Measurements from ENCODE around the gene METAP1D.
"Not testable (repeated sequence)": the region's sequence is repeated elsewhere in the genome, so short reads cannot be mapped to it uniquely, and the experiment has no call there.

The METAP1D gene

DNA sequence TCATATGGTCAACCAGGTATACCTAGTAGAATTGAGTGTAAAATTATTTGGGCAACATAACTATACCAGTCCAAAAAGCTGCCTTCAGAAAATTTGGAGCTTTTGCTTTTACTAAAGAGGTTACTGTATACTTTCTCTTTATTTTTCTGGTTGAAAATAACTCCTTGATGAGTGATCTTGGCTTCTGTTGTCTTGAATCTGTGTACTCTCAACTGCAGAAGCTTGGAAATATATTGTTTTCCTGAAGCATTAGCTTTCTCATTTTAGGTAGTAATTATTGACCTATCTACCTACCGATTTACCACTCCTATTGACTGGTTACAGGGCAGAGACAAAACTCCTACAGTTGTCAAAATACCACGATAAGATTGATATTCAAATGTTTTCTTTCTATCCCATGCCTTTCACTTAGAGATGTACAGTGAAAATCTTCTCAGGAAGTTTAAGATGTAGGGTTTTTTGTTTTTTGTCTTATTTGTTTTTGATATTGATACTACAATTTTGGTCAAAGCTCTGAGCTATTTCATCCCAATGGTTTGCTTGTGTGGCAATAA is 49.9 kb downstream of the METAP1D start:
- DNase-seq = no peak

DNA sequence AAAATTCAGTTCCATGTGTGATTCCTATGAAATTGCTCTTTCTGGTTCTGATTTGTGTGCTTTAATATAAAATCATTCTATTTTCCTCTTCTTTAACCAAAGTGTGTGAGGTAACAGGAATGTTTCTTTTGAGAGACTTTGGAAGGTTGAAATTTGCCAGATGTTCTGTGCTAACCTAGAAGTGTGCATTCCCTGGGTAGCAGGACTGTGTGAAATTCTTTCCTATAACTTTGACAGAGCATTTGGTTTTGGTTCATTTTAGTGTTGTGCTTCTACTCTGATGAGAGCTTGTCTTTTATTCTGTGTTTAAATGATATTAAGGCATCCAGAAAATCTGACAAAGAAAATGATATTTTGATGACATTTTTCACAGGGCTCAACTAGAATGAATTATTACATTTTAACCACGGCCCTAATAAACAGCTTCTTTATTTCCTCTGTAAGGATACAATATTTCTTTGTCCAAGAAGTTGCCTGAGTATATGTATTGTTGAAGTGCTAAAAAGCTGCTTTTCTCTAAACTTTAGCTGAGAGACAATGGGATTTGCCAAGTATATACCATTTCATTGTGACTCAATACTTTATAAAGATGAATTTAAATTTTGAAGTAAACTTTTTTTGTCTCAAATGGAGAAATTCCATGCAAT is 50.8 kb downstream of the METAP1D start:
- DNase-seq = no peak

- DNase-seq = peak; percentile 62
These were observed 52.5 kb downstream of the METAP1D start for GRCh38 chr2:172052000-172052983.

DNA sequence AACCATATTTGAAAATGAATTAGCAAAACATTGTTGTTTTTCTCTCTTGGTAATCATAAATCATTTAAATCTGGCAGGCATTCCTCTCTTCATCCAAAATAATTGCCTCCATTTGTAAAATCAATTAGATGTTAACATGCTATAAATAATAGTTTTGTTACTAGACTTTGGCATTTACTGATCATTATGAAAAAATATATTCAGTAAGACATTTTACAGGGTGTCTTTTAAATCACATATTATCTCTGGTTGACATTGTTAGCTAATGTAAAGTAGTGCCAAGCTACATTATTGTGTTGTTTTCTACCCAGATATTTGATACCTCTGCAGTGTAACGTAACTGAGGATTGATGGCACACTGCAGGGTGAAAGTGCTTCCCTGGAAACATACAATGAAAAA is 53.7 kb downstream of the METAP1D start:
- no peak for DNase-seq

GRCh38 chr2:172056293-172056692 is 56.5 kb downstream of the METAP1D start:
- no peak for DNase-seq

DNA sequence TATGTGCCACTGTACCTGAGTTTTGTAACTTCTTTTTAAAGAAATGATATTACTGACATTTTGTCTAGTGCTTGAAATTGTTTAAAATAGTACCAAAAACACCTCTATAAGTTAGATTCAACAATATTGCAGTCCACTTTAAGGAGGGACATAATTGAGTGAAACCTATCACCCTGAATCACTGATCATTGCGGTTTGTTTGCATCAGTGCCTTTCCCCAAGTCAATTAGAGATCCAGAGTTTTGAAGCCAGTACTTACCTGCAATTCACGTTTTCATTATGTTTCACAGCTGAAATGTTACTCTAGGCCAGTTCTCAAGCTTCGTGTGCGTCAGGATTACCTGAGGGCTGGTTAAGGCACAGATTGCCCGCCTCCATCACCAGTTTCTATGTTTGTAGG is 58.9 kb downstream of the METAP1D start:
- no peak for DNase-seq

DNA sequence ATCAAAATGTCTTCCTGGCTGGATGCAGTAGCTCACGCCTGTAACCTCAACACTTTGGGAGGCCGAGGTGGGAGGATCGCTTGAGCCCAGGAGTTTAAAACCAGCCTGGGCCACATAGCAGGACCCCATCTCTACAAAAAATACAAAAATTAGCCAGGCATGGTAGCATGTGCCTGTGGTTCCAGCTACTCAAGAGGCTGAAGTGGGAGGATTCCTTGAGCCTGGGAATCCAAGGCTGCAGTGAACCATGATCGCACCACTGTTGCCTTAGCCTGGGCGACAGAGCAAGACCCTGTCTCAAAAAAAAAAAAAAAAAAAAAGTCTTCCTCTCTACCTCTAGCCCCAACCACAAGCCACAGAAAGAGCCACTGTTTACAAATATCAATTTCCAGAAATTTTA is 60.4 kb downstream of the METAP1D start:
- DNase-seq = not testable (repeated sequence)

GRCh38 chr2:172062402-172063004 is 62.8 kb downstream of the METAP1D start:
- DNase-seq = no peak

DNA sequence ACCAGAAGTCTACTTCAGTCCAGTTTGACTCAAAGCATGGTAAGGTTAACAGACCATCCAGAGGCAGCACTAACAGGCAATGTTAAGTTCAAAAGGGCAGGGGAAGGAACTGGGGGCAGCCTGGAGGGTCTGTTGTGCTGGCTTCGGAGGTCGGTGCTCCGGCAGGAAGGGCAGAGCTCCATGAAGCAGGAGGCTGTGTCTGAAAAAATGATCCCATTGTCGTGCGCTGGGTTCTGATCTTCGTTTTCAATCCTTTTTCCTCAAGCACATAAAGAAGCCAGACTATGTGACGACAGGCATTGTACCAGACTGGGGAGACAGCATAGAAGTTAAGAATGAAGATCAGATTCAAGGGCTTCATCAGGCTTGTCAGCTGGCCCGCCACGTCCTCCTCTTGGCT is 63.7 kb downstream of the METAP1D start:
- DNase-seq = no peak

DNA sequence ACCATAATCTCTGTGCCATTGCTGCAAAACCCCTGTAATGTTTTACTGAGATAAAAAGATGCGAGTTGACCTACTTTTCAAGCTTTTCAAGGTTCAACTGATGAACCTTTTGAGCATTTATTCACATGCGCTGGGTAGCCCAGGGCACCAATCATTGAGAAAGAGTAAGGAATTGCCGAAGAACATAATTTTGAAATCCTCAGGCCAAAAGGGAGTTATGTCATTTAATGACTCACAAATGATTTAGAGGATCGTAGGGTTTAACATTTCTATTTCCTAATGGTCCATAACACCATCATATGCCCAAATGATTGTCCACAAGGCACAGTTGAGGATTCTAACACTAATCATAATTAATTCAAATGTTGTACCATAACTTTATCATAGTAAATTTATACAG is 65.4 kb downstream of the METAP1D start:
- no peak for DNase-seq

DNA sequence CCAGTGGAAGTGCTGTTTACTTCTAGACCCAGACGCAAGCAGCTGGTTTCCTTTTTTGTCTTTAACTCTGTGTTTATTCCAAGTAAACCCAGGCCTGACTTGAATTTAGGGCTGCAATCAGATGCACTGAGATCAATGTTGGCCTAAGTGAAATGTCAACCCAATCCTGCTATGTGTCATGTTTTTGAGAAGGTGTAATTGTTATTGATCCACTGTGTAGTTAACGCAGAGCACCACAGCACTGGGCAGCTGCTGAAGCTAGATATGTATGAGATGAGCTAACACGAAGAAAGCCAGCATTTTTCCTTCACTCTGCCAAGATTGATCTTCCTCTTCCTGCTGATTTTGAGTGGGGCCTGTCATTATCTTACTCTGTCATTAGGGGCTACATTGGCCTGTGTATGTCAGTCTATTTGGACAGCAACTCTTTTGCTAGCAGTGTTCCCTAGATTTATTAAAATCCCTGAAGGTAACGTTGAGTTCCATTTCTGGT is 66.7 kb downstream of the METAP1D start:
- peak; percentile 60 for DNase-seq

- DNase-seq = not testable (repeated sequence)
These were observed 68.2 kb downstream of the METAP1D start for GRCh38 chr2:172067905-172068304.

DNA sequence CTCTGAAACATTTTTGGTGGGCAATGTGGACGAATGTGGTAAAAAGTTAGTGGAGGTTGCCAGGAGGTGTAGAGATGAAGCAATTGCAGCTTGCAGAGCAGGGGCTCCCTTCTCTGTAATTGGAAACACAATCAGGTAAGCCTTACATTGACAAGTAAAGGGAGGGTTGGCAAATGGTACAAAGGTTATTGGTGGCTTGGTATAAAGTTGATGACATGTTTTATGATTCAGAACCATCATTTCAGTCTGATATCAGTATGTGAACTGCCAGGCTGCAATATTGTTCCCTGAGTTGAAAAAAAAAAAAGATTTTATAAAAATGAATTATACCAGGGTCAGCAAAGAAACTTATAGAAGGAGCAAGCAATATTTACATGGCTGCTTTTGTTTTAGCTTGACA is 71.2 kb downstream of the METAP1D start:
- no peak for DNase-seq

DNA sequence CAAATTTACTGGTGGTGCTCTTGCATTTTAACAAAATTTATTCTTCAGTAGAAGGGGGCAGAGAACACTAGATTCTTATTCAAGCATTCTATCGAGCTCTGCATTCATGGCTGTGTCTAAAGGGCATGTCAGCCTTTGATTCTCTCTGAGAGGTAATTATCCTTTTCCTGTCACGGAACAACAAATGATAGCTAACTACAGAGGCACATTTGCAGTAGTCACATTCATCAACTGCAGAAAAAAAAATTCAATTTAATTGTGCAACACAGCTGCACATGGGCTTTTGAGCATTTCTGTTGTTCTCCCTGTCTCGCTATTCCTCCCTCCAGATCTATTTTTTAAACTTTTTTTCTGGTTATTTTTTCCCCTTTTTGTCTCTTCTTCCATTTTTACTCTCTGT is 72.5 kb downstream of the METAP1D start:
- DNase-seq = peak; percentile 68

DNA sequence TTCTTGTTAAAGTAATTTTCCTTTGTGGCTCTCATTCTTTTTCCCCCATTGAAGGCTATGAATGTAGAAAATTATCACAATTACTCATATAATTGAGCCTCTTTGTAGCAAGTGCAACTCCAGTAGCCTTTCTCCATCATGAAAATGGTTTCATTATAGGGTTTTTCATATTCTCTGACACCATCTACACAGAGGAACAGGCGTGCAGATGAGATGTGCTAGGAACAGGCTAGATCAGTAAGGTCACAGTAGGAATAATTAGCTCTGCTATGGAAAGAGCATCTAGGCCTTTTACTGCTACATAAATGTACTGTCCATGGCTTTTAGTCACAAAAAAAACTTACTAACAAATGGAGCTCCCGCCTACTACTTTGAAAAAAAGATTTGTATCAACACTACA is 73.0 kb downstream of the METAP1D start:
- peak; percentile 36 for DNase-seq

GRCh38 chr2:172073518-172073917 is 73.8 kb downstream of the METAP1D start:
- DNase-seq = no peak

DNA sequence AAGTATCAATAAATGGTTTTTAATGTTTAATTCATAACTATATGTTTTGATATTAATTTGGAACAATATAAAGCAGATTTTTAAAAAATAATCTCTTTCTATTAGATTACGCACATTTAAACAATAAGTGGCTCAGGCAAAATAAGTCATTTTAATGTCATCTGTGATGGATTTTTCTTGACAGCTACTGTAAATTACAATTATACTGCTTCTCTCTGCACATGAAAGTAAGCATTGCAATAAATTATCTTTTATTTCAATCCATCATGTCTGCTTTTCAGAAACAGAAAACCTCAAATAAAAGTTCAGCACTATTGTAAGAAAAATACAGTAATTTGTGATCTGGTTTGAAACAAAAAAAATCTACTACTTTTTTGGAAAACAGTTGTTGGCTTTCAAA is 74.5 kb downstream of the METAP1D start:
- DNase-seq = no peak

- DNase-seq = no peak
These were observed 79.7 kb downstream of the METAP1D start for GRCh38 chr2:172079416-172079815.

DNA sequence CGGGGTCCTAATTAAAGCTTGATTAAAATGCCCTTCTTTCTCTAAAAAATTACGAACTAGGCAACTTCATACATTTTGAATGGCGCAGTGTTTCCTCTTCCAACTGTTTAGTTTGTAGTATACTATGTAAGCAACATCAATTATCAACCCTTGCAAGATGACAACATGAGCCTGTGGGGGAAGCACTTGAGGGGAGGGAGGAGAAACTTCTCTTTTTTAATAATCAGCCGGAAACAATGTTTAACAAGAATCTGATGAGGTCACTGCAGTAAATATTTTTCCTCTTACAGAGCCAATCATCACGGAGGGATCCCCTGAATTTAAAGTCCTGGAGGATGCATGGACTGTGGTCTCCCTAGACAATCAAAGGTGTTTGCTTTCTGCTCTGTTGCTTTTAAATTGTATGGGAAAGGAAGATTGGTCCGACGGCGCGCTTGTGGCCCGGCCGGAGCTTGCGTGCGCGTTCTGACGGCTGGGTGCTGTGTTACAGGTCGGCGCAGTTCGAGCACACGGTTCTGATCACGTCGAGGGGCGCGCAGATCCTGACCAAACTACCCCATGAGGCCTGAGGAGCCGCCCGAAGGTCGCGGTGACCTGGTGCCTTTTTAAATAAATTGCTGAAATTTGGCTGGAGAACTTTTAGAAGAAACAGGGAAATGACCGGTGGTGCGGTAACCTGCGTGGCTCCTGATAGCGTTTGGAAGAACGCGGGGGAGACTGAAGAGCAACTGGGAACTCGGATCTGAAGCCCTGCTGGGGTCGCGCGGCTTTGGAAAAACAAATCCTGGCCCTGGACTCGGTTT is 80.3 kb downstream of the METAP1D start:
- no peak for DNase-seq

DNA sequence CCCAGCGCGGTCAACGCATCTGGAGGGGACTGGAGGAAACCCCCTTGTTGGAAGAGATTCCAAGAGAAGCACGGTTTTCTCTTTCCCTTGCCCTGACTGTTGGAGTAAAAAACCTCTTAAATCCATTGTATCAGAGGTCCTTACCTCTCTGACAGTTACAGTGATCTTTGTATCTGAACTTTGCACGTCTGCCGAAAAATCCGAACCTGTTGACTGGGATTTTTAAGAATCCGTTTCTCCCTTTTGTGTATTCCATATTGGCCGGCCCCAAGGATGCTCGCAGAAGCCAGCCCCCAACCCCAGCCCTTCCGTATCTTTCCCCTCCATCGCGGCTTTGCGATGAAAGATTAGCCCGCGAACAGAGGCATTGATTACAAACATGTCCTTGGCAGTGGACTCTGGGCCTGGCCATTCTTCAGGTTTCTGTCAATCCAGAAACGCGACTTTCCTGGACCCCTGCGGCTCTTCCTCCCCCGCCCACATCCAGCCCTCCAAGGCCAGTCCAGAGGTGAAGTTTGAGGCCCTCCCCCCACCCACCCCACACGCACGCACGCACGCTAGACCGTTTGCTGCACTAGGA is 81.0 kb downstream of the METAP1D start:
- no peak for DNase-seq

DNA sequence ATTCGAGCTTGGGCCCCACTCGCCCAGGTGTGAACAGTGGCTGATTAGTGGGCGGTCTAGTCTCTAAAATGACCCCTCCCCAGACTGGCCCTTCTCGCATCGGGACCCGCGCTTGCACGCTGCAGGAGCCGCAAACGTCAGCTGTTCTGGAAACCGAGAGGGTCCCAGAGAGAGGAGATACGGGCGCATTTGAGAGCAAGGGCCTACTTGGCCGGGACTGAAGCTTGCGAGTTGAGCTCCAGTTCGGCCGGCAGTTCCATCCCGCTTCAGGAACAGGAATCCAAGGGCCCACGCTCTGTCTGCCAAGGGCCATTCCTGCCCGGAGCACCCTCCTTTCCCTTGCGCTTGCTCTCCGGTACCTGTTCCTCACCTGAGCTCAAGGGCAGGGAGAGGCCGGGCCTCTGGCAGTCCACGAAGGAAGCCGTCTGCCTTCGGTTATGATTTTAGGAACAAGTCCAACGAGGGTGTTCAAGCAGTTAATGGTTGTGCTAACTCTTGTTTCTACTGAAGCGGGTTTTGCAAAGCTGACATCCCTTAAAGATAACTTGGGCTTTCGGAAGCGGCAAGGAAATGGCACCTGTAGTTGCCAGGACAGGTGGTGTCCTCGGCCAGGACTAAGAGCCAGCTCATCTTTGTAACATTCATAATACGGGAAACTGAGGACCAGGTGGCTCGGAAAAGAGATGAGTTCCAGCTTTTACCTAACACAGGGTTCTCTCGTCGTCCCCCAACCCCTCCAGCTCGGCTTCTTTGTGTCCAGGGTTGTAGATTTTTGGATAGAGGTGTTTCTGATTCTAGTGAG is 81.7 kb downstream of the METAP1D start:
- no peak for DNase-seq
